ENCODE data around the gene HELT.
"Not testable (repeated sequence)": the region's sequence is repeated elsewhere in the genome, so short reads cannot be mapped to it uniquely, and the experiment has no call there.

Gene HELT

DNA sequence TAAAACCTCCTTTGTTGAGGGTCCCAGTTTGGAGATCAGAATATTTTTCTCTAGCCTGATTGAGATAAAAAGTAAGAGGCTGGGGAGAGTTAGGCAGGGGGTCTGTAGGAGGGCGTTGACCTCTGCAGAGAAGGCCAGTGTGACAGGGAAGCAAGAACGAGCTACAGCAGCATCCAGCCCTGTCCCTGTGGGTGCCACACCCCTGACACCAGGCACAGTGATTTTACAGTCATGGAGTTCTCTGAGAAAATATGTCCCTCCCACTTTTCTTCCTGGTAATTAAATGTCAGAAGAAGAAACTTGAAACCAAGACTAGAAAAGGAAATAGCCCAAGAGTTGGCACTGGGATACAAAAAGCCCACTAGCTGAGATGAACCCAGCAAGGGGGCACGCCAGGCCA lies 25.0 kb upstream of the HELT start:
- no peak overlapping the region for H3K4me3 ChIP-seq (ENCODE audit: low read depth, low read length)
- DNase-seq: no peak

DNA sequence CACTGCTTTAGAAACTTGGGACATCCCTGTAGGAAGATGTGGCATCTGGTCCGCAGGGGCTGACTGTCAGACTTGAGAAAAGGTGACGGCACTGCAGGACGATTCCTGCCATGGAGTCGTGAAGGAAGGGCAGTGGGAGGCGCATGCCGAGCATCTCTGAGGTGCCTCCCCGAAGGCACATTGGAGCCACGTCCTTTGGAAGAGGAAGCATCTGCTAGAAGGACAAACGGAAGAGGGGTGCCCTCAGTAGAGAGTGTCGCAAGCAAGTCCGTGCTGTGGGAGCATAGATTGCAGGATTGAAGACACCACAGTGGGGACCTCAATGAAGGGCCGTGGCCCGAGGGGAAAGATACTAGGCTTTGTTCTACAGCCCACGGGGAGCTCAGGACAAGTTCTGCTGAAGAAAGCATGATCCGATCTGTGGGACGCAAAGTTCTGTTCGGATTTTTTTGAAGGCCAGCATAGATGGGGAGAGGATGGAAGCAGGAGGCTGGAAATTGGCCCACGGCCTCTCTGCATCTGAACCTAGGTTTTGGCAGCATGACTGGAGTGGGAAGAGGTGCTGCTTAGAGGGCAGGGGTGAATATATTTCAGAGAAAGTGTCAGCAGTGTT lies 24.2 kb upstream of the HELT start:
- Histone ChIP-seq H3K4me2 (ENCODE audit: low read length) (no peak overlapping the region), H3K23ac (ENCODE audit: low read length) (no peak overlapping the region), H2BK120ac (ENCODE audit: insufficient read depth, low read length, poor library complexity) (no peak overlapping the region), H4K8ac (ENCODE audit: low read depth, low read length) (no peak overlapping the region), H3K18ac (ENCODE audit: low read length) (no peak overlapping the region), H3K79me2 (ENCODE audit: control insufficient read depth, insufficient read depth, low read length, poor library complexity) (no peaks in the 10 kb centered on the region), H3K4me1 (ENCODE audit: control insufficient read depth in 1 of 2, insufficient read depth in 2 of 2, low read length in 2 of 2) (peaks cover 0 to under 1% of the 10 kb centered on the region in 2 experiments), H4K91ac (ENCODE audit: low read depth, low read length) (no peak overlapping the region), H2BK12ac (ENCODE audit: low read length) (no peak overlapping the region), H3K27me3 (ENCODE audit: insufficient read depth, low read length) (no peaks in the 10 kb centered on the region), H3K27ac (ENCODE audit: low read depth, low read length) (no peak overlapping the region), H2BK5ac (ENCODE audit: low read depth, low read length, poor library complexity) (no peak overlapping the region), H2AK5ac (ENCODE audit: low read length) (no peak overlapping the region), H3K14ac (ENCODE audit: low read length) (no peak overlapping the region), H3K79me1 (ENCODE audit: low read length) (no peaks in the 10 kb centered on the region), H3K4me3 (ENCODE audit: low read depth, low read length) (no peak overlapping the region), H2AFZ (ENCODE audit: insufficient read depth, low read length, poor library complexity) (no peak overlapping the region), H3K4ac (ENCODE audit: low read depth, low read length) (no peak overlapping the region), H4K12ac (ENCODE audit: low read depth, low read length) (no peak overlapping the region), H3K9me3 (ENCODE audit: insufficient read depth, low read depth, low read length) (peaks cover 5% of the 10 kb centered on the region), H3K36me3 (ENCODE audit: control insufficient read depth in 1 of 2, insufficient read depth in 2 of 2, low read length in 2 of 2) (no peaks in the 10 kb centered on the region), H3K9ac (ENCODE audit: low read length) (no peak overlapping the region)
- no peak for DNase-seq
- no CpG with 5 or more reads among the region's 18 CpGs for WGBS (ENCODE audit: extremely low coverage, insufficient coverage, insufficient read length)

More for the DNA sequence above, 25.0 kb upstream of the HELT start:
- Histone ChIP-seq H3K18ac (ENCODE audit: low read length) (no peak overlapping the region), H3K36me3 (ENCODE audit: control insufficient read depth in 1 of 2, insufficient read depth in 2 of 2, low read length in 2 of 2) (no peaks in the 10 kb centered on the region), H2BK120ac (ENCODE audit: insufficient read depth, low read length, poor library complexity) (no peak overlapping the region), H3K9me3 (ENCODE audit: insufficient read depth, low read depth, low read length) (peaks cover 5% of the 10 kb centered on the region), H4K8ac (ENCODE audit: low read depth, low read length) (no peak overlapping the region), H3K79me2 (ENCODE audit: control insufficient read depth, insufficient read depth, low read length, poor library complexity) (no peaks in the 10 kb centered on the region), H3K27me3 (ENCODE audit: insufficient read depth, low read length) (no peaks in the 10 kb centered on the region), H2AK5ac (ENCODE audit: low read length) (no peak overlapping the region), H4K12ac (ENCODE audit: low read depth, low read length) (no peak overlapping the region), H3K9ac (ENCODE audit: low read length) (no peak overlapping the region), H3K4me1 (ENCODE audit: control insufficient read depth in 1 of 2, insufficient read depth in 2 of 2, low read length in 2 of 2) (peaks cover 0 to 3% of the 10 kb centered on the region in 2 experiments), H2BK5ac (ENCODE audit: low read depth, low read length, poor library complexity) (no peak overlapping the region), H3K27ac (ENCODE audit: low read depth, low read length) (no peak overlapping the region), H3K4ac (ENCODE audit: low read depth, low read length) (no peak overlapping the region), H3K79me1 (ENCODE audit: low read length) (no peaks in the 10 kb centered on the region), H3K14ac (ENCODE audit: low read length) (no peak overlapping the region), H4K91ac (ENCODE audit: low read depth, low read length) (no peak overlapping the region), H3K23ac (ENCODE audit: low read length) (no peak overlapping the region), H3K4me2 (ENCODE audit: low read length) (no peak overlapping the region), H2BK12ac (ENCODE audit: low read length) (no peak overlapping the region), H2AFZ (ENCODE audit: insufficient read depth, low read length, poor library complexity) (no peak overlapping the region)
- WGBS (ENCODE audit: extremely low coverage, insufficient coverage, insufficient read length): no CpG with 5 or more reads among the region's 3 CpGs

DNA sequence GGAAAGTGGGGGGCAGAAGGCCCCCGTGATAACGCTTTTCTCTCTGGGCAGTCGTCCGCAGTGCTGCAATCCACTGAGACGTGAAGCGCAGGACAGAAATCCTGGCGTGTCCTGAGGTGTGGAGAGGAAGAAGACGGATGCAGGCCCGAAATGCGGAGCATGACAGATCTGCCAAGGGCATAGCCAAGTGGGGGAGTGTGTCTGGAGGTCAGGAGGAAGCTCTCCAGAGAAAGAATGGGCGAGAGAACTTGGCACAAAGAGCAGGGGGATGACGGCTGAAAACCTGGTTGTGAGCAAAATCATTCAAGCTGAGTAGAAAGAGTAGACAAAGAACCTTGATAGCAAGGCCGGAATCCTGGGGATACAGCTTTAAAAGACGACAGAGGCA lies 23.7 kb upstream of the HELT start:
- H3K9me3 ChIP-seq (ENCODE audit: insufficient read depth, low read depth, low read length): peaks cover 5% of the 10 kb centered on the region
- H2BK12ac ChIP-seq (ENCODE audit: low read length): no peak overlapping the region
- H2AK5ac ChIP-seq (ENCODE audit: low read length): no peak overlapping the region
- no peaks in the 10 kb centered on the region for H3K79me1 ChIP-seq (ENCODE audit: low read length)
- H3K27ac ChIP-seq (ENCODE audit: low read depth, low read length): no peak overlapping the region
- H3K4me3 ChIP-seq (ENCODE audit: low read depth, low read length): no peak overlapping the region
- H3K14ac ChIP-seq (ENCODE audit: low read length): no peak overlapping the region
- no peak for DNase-seq
- no peaks in the 10 kb centered on the region for H3K27me3 ChIP-seq (ENCODE audit: insufficient read depth, low read length)
- H3K4me2 ChIP-seq (ENCODE audit: low read length): no peak overlapping the region
- H3K4me1 ChIP-seq (ENCODE audit: control insufficient read depth in 1 of 2, insufficient read depth in 2 of 2, low read length in 2 of 2): no peaks in the 10 kb centered on the region
- H2BK5ac ChIP-seq (ENCODE audit: low read depth, low read length, poor library complexity): no peak overlapping the region
- H4K12ac ChIP-seq (ENCODE audit: low read depth, low read length): no peak overlapping the region
- no peak overlapping the region for H3K23ac ChIP-seq (ENCODE audit: low read length)
- no peak overlapping the region for H3K4ac ChIP-seq (ENCODE audit: low read depth, low read length)
- no peak overlapping the region for H4K8ac ChIP-seq (ENCODE audit: low read depth, low read length)
- no peak overlapping the region for H4K91ac ChIP-seq (ENCODE audit: low read depth, low read length)
- no peak overlapping the region for H2BK120ac ChIP-seq (ENCODE audit: insufficient read depth, low read length, poor library complexity)
- H2AFZ ChIP-seq (ENCODE audit: insufficient read depth, low read length, poor library complexity): no peak overlapping the region
- no peaks in the 10 kb centered on the region for H3K79me2 ChIP-seq (ENCODE audit: control insufficient read depth, insufficient read depth, low read length, poor library complexity)
- WGBS (ENCODE audit: extremely low coverage, insufficient coverage, insufficient read length): no CpG with 5 or more reads among the region's 14 CpGs
- H3K9ac ChIP-seq (ENCODE audit: low read length): no peak overlapping the region
- no peak overlapping the region for H3K18ac ChIP-seq (ENCODE audit: low read length)
- no peaks in the 10 kb centered on the region for H3K36me3 ChIP-seq (ENCODE audit: control insufficient read depth in 1 of 2, insufficient read depth in 2 of 2, low read length in 2 of 2)

DNA sequence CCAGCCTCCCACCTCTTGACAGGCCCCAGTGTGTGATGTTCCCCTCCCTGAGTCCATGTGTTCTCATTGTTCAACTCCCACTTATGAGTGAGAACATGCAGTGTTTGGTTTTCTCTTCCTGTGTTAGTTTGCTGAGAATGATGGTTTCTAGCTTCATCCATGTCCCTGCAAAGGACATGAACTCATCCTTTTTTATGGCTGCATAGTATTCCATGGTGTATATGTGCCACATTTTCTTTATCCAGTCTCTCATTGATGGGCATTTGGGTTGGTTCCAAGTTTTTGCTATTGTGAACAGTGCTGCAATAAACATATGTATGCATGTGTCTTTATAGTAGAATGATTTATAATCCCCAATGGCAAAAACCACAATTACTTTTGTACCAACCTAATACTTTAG lies 20.6 kb upstream of the HELT start:
- H2BK120ac ChIP-seq (ENCODE audit: insufficient read depth, low read length, poor library complexity); H3K27ac ChIP-seq (ENCODE audit: low read depth, low read length); H4K91ac ChIP-seq (ENCODE audit: low read depth, low read length); H3K9ac ChIP-seq (ENCODE audit: low read length); DNase-seq; H4K12ac ChIP-seq (ENCODE audit: low read depth, low read length); H3K4ac ChIP-seq (ENCODE audit: low read depth, low read length); H3K36me3 ChIP-seq (ENCODE audit: control insufficient read depth in 1 of 2, insufficient read depth in 2 of 2, low read length in 2 of 2); H3K79me1 ChIP-seq (ENCODE audit: low read length); H3K23ac ChIP-seq (ENCODE audit: low read length); H2AK5ac ChIP-seq (ENCODE audit: low read length); H3K4me3 ChIP-seq (ENCODE audit: low read depth, low read length); H3K27me3 ChIP-seq (ENCODE audit: insufficient read depth, low read length); H3K14ac ChIP-seq (ENCODE audit: low read length); H3K18ac ChIP-seq (ENCODE audit: low read length); H3K9me3 ChIP-seq (ENCODE audit: insufficient read depth, low read depth, low read length); H2AFZ ChIP-seq (ENCODE audit: insufficient read depth, low read length, poor library complexity); H2BK12ac ChIP-seq (ENCODE audit: low read length); H3K79me2 ChIP-seq (ENCODE audit: control insufficient read depth, insufficient read depth, low read length, poor library complexity); H2BK5ac ChIP-seq (ENCODE audit: low read depth, low read length, poor library complexity); H3K4me2 ChIP-seq (ENCODE audit: low read length); H3K4me1 ChIP-seq (ENCODE audit: control insufficient read depth in 1 of 2, insufficient read depth in 2 of 2, low read length in 2 of 2); H4K8ac ChIP-seq (ENCODE audit: low read depth, low read length): not testable (repeated sequence)
